ENCODE measurements around the gene PLN. TPM values are rescaled to one million over a fixed set of nuclear protein-coding genes. Genes with fewer than 3 reads are reported as not detected.

Gene PLN
- total RNA-seq (2014; rRNA removed) (not detected in 2 replicates), Bru-seq, nascent RNA (not detected), BruChase-seq, experiment 1, labeled RNA remaining after a 6-hour chase (not detected), BruChase-seq, experiment 2, labeled RNA remaining after a 2-hour chase (not detected)
- long read RNA-seq: 0 reads

DNA sequence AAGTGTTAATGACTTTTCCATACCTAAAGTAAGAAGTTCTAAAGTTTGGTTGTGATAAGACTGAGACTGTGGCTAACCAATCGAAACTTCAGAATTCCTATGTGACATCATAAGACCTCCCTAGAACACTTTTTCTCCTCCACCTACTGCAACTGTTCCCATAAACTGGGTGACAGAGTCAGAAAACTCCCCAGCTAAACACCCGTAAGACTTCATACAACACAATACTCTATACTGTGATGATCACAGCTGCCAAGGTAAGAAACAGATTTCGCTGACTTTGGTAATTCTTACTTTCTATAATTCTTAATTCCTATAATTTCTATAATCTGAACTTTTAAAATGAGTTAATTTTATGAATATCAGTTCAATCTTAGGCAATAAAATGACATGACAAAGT is at the start of gene PLN:
TSS of gene PLN (plus strand) at position 161 of the 400 bp plus-strand sequence. CDS start 10,626 bp downstream, outside the sequence.
- no peak within 1 kb of the TSS for H3K9ac ChIP-seq (ENCODE audit: low read length)
- no peaks in the 10 kb centered on the region for H3F3A ChIP-seq (ENCODE audit: low read length, unreplicated experiment)
- TF ChIP-seq CTCF (conservative IDR thresholded peaks at IDR 0.05; ENCODE audit: low read depth, low read length) (no peak), EZH2 (IDR thresholded peaks at IDR 0.05; ENCODE audit: low read length, unreplicated experiment) (no peak), EZH2phosphoT487 (IDR thresholded peaks at IDR 0.05; ENCODE audit: borderline replicate concordance, low read length) (no peak)
- ChIA-PET CTCF (no interaction called here), POLR2A (ENCODE audit: unreplicated experiment) (no interaction called here)
- no peaks in the 10 kb centered on the region for H3K9me2 ChIP-seq (replicated peaks; ENCODE audit: low read length)
- no peaks in the 10 kb centered on the region for H3K36me3 ChIP-seq (ENCODE audit: low read depth, low read length)
- H3K4me3 ChIP-seq (ENCODE audit: low read length): no peak within 1 kb of the TSS
- H3K27ac ChIP-seq (ENCODE audit: low read length): no peak within 1 kb of the TSS
- H3K4me1 ChIP-seq (ENCODE audit: insufficient read depth, low read length): no peaks in the 10 kb centered on the region
- H3K79me2 ChIP-seq (ENCODE audit: low read length): no peaks in the 10 kb centered on the region
- no peaks in the 10 kb centered on the region for H3K27me3 ChIP-seq (ENCODE audit: low read length)
- intact Hi-C loops (cut with micrococcal nuclease): no loop called here
- no peak within 1 kb of the TSS for H2AFZ ChIP-seq (ENCODE audit: low read length)
- H4K20me1 ChIP-seq (ENCODE audit: low read length): no peaks in the 10 kb centered on the region
- DNase-seq (no peak), ATAC-seq (no peak)
- no TSS peak for BruUV-seq (replicated peaks)
- H3K9me3 ChIP-seq (ENCODE audit: low read length): no peaks in the 10 kb centered on the region
- H3K4me2 ChIP-seq (ENCODE audit: low read length): no peak within 1 kb of the TSS

GRCh38 chr6:118500130-118501015 is 47.7 kb upstream of the PLN start:
- no peak overlapping the region for H3K4me3 ChIP-seq (ENCODE audit: low read length)
- no peaks in the 10 kb centered on the region for H3K4me1 ChIP-seq (ENCODE audit: insufficient read depth, low read length)
- H3K9ac ChIP-seq (ENCODE audit: low read length): no peak overlapping the region
- ChIA-PET CTCF (no interaction called here), POLR2A (ENCODE audit: unreplicated experiment) (no interaction called here)
- H3K9me2 ChIP-seq (replicated peaks; ENCODE audit: low read length): no peaks in the 10 kb centered on the region
- no peaks in the 10 kb centered on the region for H3F3A ChIP-seq (ENCODE audit: low read length, unreplicated experiment)
- no peak overlapping the region for H3K27ac ChIP-seq (ENCODE audit: low read length)
- BruUV-seq (replicated peaks): no TSS peak
- no peak for DNase-seq
- no peak for ATAC-seq
- no peak overlapping the region for H3K4me2 ChIP-seq (ENCODE audit: low read length)
- intact Hi-C loops (cut with micrococcal nuclease): no loop called here
- H2AFZ ChIP-seq (ENCODE audit: low read length): no peak overlapping the region
- peaks cover 7% of the 10 kb centered on the region for H3K36me3 ChIP-seq (ENCODE audit: low read depth, low read length)
- no peaks in the 10 kb centered on the region for H4K20me1 ChIP-seq (ENCODE audit: low read length)
- no peaks in the 10 kb centered on the region for H3K79me2 ChIP-seq (ENCODE audit: low read length)
- H3K9me3 ChIP-seq (ENCODE audit: low read length): no peaks in the 10 kb centered on the region
- TF ChIP-seq CTCF (conservative IDR thresholded peaks at IDR 0.05; ENCODE audit: low read depth, low read length) (no peak), EZH2phosphoT487 (IDR thresholded peaks at IDR 0.05; ENCODE audit: borderline replicate concordance, low read length) (no peak), EZH2 (IDR thresholded peaks at IDR 0.05; ENCODE audit: low read length, unreplicated experiment) (no peak)
- H3K27me3 ChIP-seq (ENCODE audit: low read length): no peaks in the 10 kb centered on the region

DNA sequence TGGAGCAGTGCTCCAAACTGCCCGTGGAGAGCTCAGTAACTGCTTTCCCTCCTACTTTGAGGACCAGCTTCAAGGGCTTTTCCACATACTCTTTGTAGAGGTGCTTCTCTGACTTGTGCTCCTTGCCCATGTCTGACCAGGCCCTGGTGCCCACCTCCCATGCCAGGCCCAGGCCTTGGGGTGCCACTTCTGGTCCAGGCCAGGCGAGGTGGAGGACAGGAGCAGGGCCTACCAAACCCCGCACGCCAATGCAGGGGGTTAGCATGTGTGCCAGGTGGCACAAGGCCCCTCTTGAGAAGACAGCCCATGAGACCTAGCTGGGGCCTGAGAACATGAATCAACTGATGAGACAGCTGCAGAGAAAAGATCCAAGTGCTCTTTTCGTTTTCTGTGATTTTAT is 47.0 kb upstream of the PLN start:
- TF ChIP-seq EZH2 (IDR thresholded peaks at IDR 0.05; ENCODE audit: low read length, unreplicated experiment): no peak
- TF ChIP-seq CTCF (conservative IDR thresholded peaks at IDR 0.05; ENCODE audit: low read depth, low read length): no peak
- Histone ChIP-seq H3K36me3 (ENCODE audit: low read depth, low read length) (peaks cover 7% of the 10 kb centered on the region), H3K27me3 (ENCODE audit: low read length) (no peaks in the 10 kb centered on the region), H3K9ac (ENCODE audit: low read length) (no peak overlapping the region), H3K4me2 (ENCODE audit: low read length) (no peak overlapping the region), H3K4me3 (ENCODE audit: low read length) (no peak overlapping the region), H2AFZ (ENCODE audit: low read length) (no peak overlapping the region), H3F3A (ENCODE audit: low read length, unreplicated experiment) (no peaks in the 10 kb centered on the region), H3K9me3 (ENCODE audit: low read length) (no peaks in the 10 kb centered on the region), H4K20me1 (ENCODE audit: low read length) (no peaks in the 10 kb centered on the region), H3K4me1 (ENCODE audit: insufficient read depth, low read length) (no peaks in the 10 kb centered on the region), H3K27ac (ENCODE audit: low read length) (no peak overlapping the region), H3K9me2 (replicated peaks; ENCODE audit: low read length) (no peaks in the 10 kb centered on the region), H3K79me2 (ENCODE audit: low read length) (no peaks in the 10 kb centered on the region)
- intact Hi-C loops (cut with micrococcal nuclease): no loop called here
- DNase-seq: no peak
- ChIA-PET CTCF (no interaction called here), POLR2A (ENCODE audit: unreplicated experiment) (no interaction called here)
- no TSS peak for BruUV-seq (replicated peaks)
- ATAC-seq: no peak
